D721Med (cell line): ENCODE data around the gene TRAM2.

Experiments
- DNase-seq: peaks from one replicate; pipeline ENCODE4 v3.0.0; 2011; ENCODE audit warnings: low spot score; ENCODE audit not compliant: insufficient read length
- FAIRE-seq: peaks from 2 replicates; lab custom pipeline; 2011; peaks lifted over from hg19 to GRCh38; lab: Jason Lieb, UNC
- CTCF ChIP-seq: IDR thresholded peaks from 2 replicates; pipeline ENCODE4 v1.5.1; 2012; ENCODE audit warnings: mild to moderate bottlenecking, control low read depth; ENCODE audit not compliant: insufficient read depth; ENCODE audit errors: missing control alignments

The TRAM2 gene

GRCh38 chr6:52543729-52544601 is 32.9 kb downstream of the TRAM2 start:
- FAIRE-seq (no peak), DNase-seq (no peak)
- no peak for TF ChIP-seq CTCF

- no peak for TF ChIP-seq CTCF
- FAIRE-seq: no peak
Observed at GRCh38 chr6:52543262-52543661, 33.6 kb downstream of the TRAM2 start.

GRCh38 chr6:52541135-52541534 is 35.7 kb downstream of the TRAM2 start:
- no peak for TF ChIP-seq CTCF
- FAIRE-seq: no peak
- no peak for DNase-seq

More at GRCh38 chr6:52543262-52543661, 33.6 kb downstream of the TRAM2 start:
- DNase-seq: no peak

GRCh38 chr6:52540286-52540902 is 36.5 kb downstream of the TRAM2 start:
- FAIRE-seq: no peak
- TF ChIP-seq CTCF: no peak
- no peak for DNase-seq

- FAIRE-seq (no peak), DNase-seq (no peak)
- TF ChIP-seq CTCF: no peak
Observed at GRCh38 chr6:52539607-52540006, 37.3 kb downstream of the TRAM2 start.

- no peak for FAIRE-seq
- TF ChIP-seq CTCF: no peak
- no peak for DNase-seq
Observed at GRCh38 chr6:52538901-52539354, 37.9 kb downstream of the TRAM2 start.
